IMR-90 (cell line): ENCODE data around the gene C2orf49. TPM values are rescaled to one million over a fixed set of nuclear protein-coding genes. Genes with fewer than 3 reads are reported as not detected.

Source experiments
- ATAC-seq: fragments of 200-7000 bp; cut with Tn5 transposase; 2 replicates; pipeline ENCODE4 v1.9.1; 2020; ENCODE audit warnings: low read depth, mild to moderate bottlenecking, moderate library complexity
- BruUV-seq: library from RNA; stranded (reverse); fragments of 400-500 nt; replicated peaks from 2 replicates; lab custom pipeline; 2021; lab: Mats Ljungman, UMichigan
- CTCF ChIA-PET: fragments of 300-600 bp; formaldehyde crosslinking; extraction: SDS; loops from one replicate; lab custom pipeline; 2021; ENCODE audit warnings: antibody characterized with exemption; lab: Yijun Ruan, JAX
- POLR2A ChIA-PET: fragments of 300-600 bp; sonication (Branson Sonifier 250); formaldehyde crosslinking; loops from one replicate; lab custom pipeline; 2022; ENCODE audit warnings: antibody characterized with exemption; ENCODE audit not compliant: unreplicated experiment; lab: Charles Lee
- DNase-seq: peaks from one replicate; pipeline ENCODE4 v3.0.0; 2013
- H2AFZ ChIP-seq: replicated peaks from 2 replicates; pipeline ENCODE3; 2013; ENCODE audit warnings: low read length, mild to moderate bottlenecking; ENCODE audit not compliant: poor library complexity
- H2AK5ac ChIP-seq: 2 replicates; pipeline ENCODE4 v1.6.1; 2013; ENCODE audit warnings: low read depth, low read length, inconsistent platforms
- H2AK9ac ChIP-seq: replicated peaks from 2 replicates; pipeline ENCODE3; 2013; ENCODE audit warnings: mild to moderate bottlenecking, low read depth, low read length, moderate library complexity; ENCODE audit not compliant: poor library complexity
- H2BK120ac ChIP-seq: 2 replicates; pipeline ENCODE4 v1.6.1; 2013; ENCODE audit warnings: low read depth, low read length, inconsistent platforms
- H2BK15ac ChIP-seq: 3 replicates; pipeline ENCODE4 v1.6.1; 2013; ENCODE audit warnings: low read depth, low read length, inconsistent platforms
- H2BK20ac ChIP-seq: 2 replicates; pipeline ENCODE4 v1.6.1; 2013; ENCODE audit warnings: low read depth, mild to moderate bottlenecking, inconsistent platforms, low read length, moderate library complexity
- H2BK5ac ChIP-seq: 2 replicates; pipeline ENCODE4 v1.6.1; 2013; ENCODE audit warnings: mild to moderate bottlenecking, low read depth, low read length, inconsistent platforms; ENCODE audit not compliant: poor library complexity, severe bottlenecking
- H3K14ac ChIP-seq: replicated peaks from 2 replicates; pipeline ENCODE4 v1.6.1; 2013; ENCODE audit warnings: low read depth, low read length, inconsistent platforms
- H3K18ac ChIP-seq: 2 replicates; pipeline ENCODE4 v1.6.1; 2013; ENCODE audit warnings: low read depth, low read length, control low read depth
- H3K23ac ChIP-seq: 2 replicates; pipeline ENCODE4 v1.6.1; 2013; ENCODE audit warnings: low read depth, low read length, inconsistent platforms
- H3K27ac ChIP-seq: 2 replicates; pipeline ENCODE4 v1.5.1; 2013; ENCODE audit warnings: mild to moderate bottlenecking, control low read depth, low read length; ENCODE audit not compliant: insufficient read depth
- H3K27me3 ChIP-seq: 2 replicates; pipeline ENCODE4 v1.6.1; 2013; ENCODE audit warnings: low read length; ENCODE audit not compliant: control insufficient read depth, insufficient read depth
- H3K36me3 ChIP-seq: 2 replicates; pipeline ENCODE4 v1.6.1; 2013; ENCODE audit warnings: low read length, mixed read lengths; ENCODE audit not compliant: control insufficient read depth, insufficient read depth
- H3K4ac ChIP-seq: 2 replicates; pipeline ENCODE4 v1.6.1; 2013; ENCODE audit warnings: low read depth, low read length, inconsistent platforms
- H3K4me1 ChIP-seq: 2 replicates; pipeline ENCODE4 v1.6.1; 2013; ENCODE audit warnings: low read length, mixed read lengths; ENCODE audit not compliant: control insufficient read depth, insufficient read depth
- H3K4me2 ChIP-seq: 2 replicates; pipeline ENCODE4 v1.6.1; 2013; ENCODE audit warnings: low read depth, mild to moderate bottlenecking, control low read depth, low read length, moderate library complexity
- H3K4me3 ChIP-seq: 2 replicates; pipeline ENCODE4 v1.5.1; 2013; ENCODE audit warnings: low read depth, mild to moderate bottlenecking, control low read depth, low read length, moderate library complexity; ENCODE audit not compliant: insufficient read depth
- H3K56ac ChIP-seq: 2 replicates; pipeline ENCODE4 v1.6.1; 2013; ENCODE audit warnings: low read length, inconsistent platforms; ENCODE audit not compliant: insufficient read depth; ENCODE audit errors: extremely low read depth
- H3K79me1 ChIP-seq, 2 experiments: 2 replicates each; pipeline ENCODE4 v1.6.1; 2013; ENCODE audit warnings: low read length in 2 of 2, inconsistent platforms in 1 of 2, low read depth in 1 of 2
- H3K9ac ChIP-seq: 2 replicates; pipeline ENCODE4 v1.6.1; 2013; ENCODE audit warnings: low read depth, low read length, control low read depth
- H3K9me1 ChIP-seq: 2 replicates; pipeline ENCODE4 v1.6.1; 2013; ENCODE audit warnings: low read length, inconsistent platforms; ENCODE audit not compliant: insufficient read depth
- H3K9me3 ChIP-seq: 2 replicates; pipeline ENCODE4 v1.6.1; 2013; ENCODE audit warnings: low read length; ENCODE audit not compliant: control insufficient read depth, insufficient read depth
- H4K20me1 ChIP-seq: 2 replicates; pipeline ENCODE4 v1.6.1; 2013; ENCODE audit warnings: low read length, inconsistent platforms; ENCODE audit not compliant: insufficient read depth
- H4K5ac ChIP-seq: 2 replicates; pipeline ENCODE4 v1.6.1; 2013; ENCODE audit warnings: mild to moderate bottlenecking, low read depth, low read length, control low read depth
- H4K8ac ChIP-seq, 2 experiments: 2 replicates each; pipeline ENCODE4 v1.6.1; 2013; ENCODE audit warnings: low read depth in 2 of 2, low read length in 2 of 2, control low read depth in 1 of 2, inconsistent platforms in 1 of 2
- H4K91ac ChIP-seq: 2 replicates; pipeline ENCODE4 v1.6.1; 2013; ENCODE audit warnings: low read depth, low read length, inconsistent platforms; ENCODE audit not compliant: insufficient read depth
- BHLHE40 ChIP-seq: fragments of 150-350 bp; IDR thresholded peaks from 2 replicates; pipeline ENCODE4 v1.6.1; 2016; ENCODE audit warnings: mild to moderate bottlenecking, low read depth, low read length
- CEBPB ChIP-seq: IDR thresholded peaks from 2 replicates; pipeline ENCODE4 v1.6.1; 2012; ENCODE audit warnings: low read depth, low read length, improper control_type of control experiment
- CHD1 ChIP-seq: IDR thresholded peaks from 2 replicates; pipeline ENCODE4 v1.6.1; 2012; ENCODE audit warnings: low read depth, low read length, improper control_type of control experiment
- ELK1 ChIP-seq: fragments of 150-350 bp; IDR thresholded peaks from 2 replicates; pipeline ENCODE4 v1.6.1; 2016; ENCODE audit warnings: low read depth, mild to moderate bottlenecking, low read length, moderate library complexity, borderline replicate concordance
- FOS ChIP-seq: fragments of 150-350 bp; IDR thresholded peaks from 2 replicates; pipeline ENCODE4 v1.6.1; 2016; ENCODE audit warnings: low read depth, low read length
- MAFK ChIP-seq: IDR thresholded peaks from 2 replicates; pipeline ENCODE4 v1.6.1; 2012; ENCODE audit warnings: low read depth, low read length, improper control_type of control experiment
- MAZ ChIP-seq: IDR thresholded peaks from 2 replicates; pipeline ENCODE4 v1.6.1; 2012; ENCODE audit warnings: low read depth, mild to moderate bottlenecking, low read length, improper control_type of control experiment, moderate library complexity, borderline replicate concordance
- MXI1 ChIP-seq: IDR thresholded peaks from 2 replicates; pipeline ENCODE4 v1.6.1; 2012; ENCODE audit warnings: low read depth, mild to moderate bottlenecking, low read length, moderate library complexity, borderline replicate concordance
- RAD21 ChIP-seq: IDR thresholded peaks from 2 replicates; pipeline ENCODE4 v1.6.1; 2012; ENCODE audit warnings: low read length, improper control_type of control experiment
- RCOR1 ChIP-seq: IDR thresholded peaks from 2 replicates; pipeline ENCODE4 v1.6.1; 2012; ENCODE audit warnings: mild to moderate bottlenecking, low read length, improper control_type of control experiment; ENCODE audit not compliant: insufficient replicate concordance
- RFX5 ChIP-seq: IDR thresholded peaks from 2 replicates; pipeline ENCODE4 v1.8.0; 2012; ENCODE audit warnings: low read depth, mild to moderate bottlenecking, low read length, moderate library complexity
- SMC3 ChIP-seq: fragments of 150-350 bp; IDR thresholded peaks from 2 replicates; pipeline ENCODE4 v1.6.1; 2016; ENCODE audit warnings: low read depth, mild to moderate bottlenecking, antibody characterized with exemption, low read length, moderate library complexity
- USF2 ChIP-seq: fragments of 150-350 bp; IDR thresholded peaks from 2 replicates; pipeline ENCODE4 v1.6.1; 2017; ENCODE audit warnings: mild to moderate bottlenecking, antibody characterized with exemption, low read length, low read depth
- WGBS, 2 experiments: methylation state at CpG; one replicate each; pipeline versions ENCODE4 v1.1.5 to v1.1.7; 2013; ENCODE audit warnings: missing lambda C conversion rate in 2 of 2; ENCODE audit not compliant: insufficient read length in 1 of 2; ENCODE audit errors: extremely low coverage in 2 of 2; 5-methylcytosine and 5-hydroxymethylcytosine counted together
- dilution Hi-C: fragments of 300-500 bp; cut with HindIII; formaldehyde crosslinking; loops from one replicate; pipeline ENCODE4 v1.14.3; 2018; ENCODE audit warnings: low sequenced_read_pairs; ENCODE audit not compliant: unreplicated experiment
- in situ Hi-C: fragments of 300-500 bp; cut with MboI; formaldehyde crosslinking; loops from 3 replicates; pipeline ENCODE4 v1.14.3; 2019; ENCODE audit warnings: low sequenced_read_pairs, inconsistent platforms, mixed read lengths
- intact Hi-C: fragments of 100-400 bp; cut with micrococcal nuclease; formaldehyde crosslinking; loops from 2 replicates; pipeline ENCODE4 v1.10.0; 2022
- polyA plus RNA-seq, 3 experiments: library from polyadenylated mRNA; depleted of rRNA; stranded (reverse); fragments of >200 nt; gene quantifications; 2 replicates each; pipeline ENCODE4 v1.2.3, GENCODE V29; 2012; ENCODE audit warnings: low replicate concordance in 1 of 3
- total RNA-seq: library from RNA; depleted of rRNA; stranded (reverse); fragments of >200 nt; gene quantifications from 2 replicates; pipeline ENCODE4 v1.2.3, GENCODE V29; 2012

The C2orf49 gene
- total and polyA plus RNA-seq, 2 of the 4 experiments (the other 2 are of a cell fraction), result 3.8 to 8.5 TPM

DNA sequence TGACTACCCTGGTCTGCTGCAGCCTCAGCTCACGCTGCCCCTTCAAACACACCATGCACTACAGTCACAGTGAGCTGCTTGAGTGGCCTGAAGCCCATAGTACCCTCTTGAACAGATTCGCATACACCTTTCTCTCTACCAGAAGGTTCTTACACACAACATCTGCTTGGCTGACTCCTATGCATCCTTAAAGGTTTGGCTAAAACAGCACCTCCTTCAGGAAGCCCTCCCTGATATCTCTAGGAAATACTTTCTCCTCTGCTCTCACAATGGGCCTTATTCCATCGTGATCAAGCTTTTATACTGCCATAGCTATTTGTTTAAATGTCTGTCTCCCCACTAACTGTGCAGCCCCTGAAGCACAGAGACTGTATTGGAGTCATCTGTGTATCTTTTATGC, 39.3 kb upstream of the C2orf49 start:
- dilution Hi-C loops, result no loop called here
- H4K5ac ChIP-seq, result no peak overlapping the region
- TF ChIP-seq USF2 (no peak), SMC3 (no peak), ELK1 (no peak), BHLHE40 (no peak), RAD21 (no peak), MAZ (no peak), RCOR1 (no peak), MXI1 (no peak), CHD1 (no peak), CEBPB (no peak), FOS (no peak), MAFK (no peak), RFX5 (no peak)
- H2BK120ac ChIP-seq, result no peak overlapping the region
- ChIA-PET POLR2A (no interaction called here), CTCF (no interaction called here)
- peak overlapping the region; percentile 79 for H2AK9ac ChIP-seq
- H3K27me3 ChIP-seq, result no peaks in the 10 kb centered on the region
- no peaks in the 10 kb centered on the region for H3K4me1 ChIP-seq
- 0 out of 2 replicates have a peak, but pooled peaks cover 4% of the 10 kb centered on the region for H3K9me1 ChIP-seq
- no peak overlapping the region for H4K8ac ChIP-seq
- no peak overlapping the region for H3K14ac ChIP-seq
- no peak overlapping the region for H2AK5ac ChIP-seq
- no peak overlapping the region for H3K4me2 ChIP-seq
- H3K9ac ChIP-seq, result no peak overlapping the region
- H4K91ac ChIP-seq, result no peak overlapping the region
- H3K9me3 ChIP-seq, result no peaks in the 10 kb centered on the region
- H3K36me3 ChIP-seq, result peaks cover 7% of the 10 kb centered on the region
- H3K4me3 ChIP-seq, result no peak overlapping the region
- BruUV-seq, result no TSS peak
- H2BK20ac ChIP-seq, result no peak overlapping the region
- H4K20me1 ChIP-seq, result peaks cover 2% of the 10 kb centered on the region; the same call in 1 of the 2 replicates
- H3K23ac ChIP-seq, result no peak overlapping the region
- ATAC-seq (no peak), DNase-seq (no peak)
- no peak overlapping the region for H2BK5ac ChIP-seq
- H2BK15ac ChIP-seq, result no peak overlapping the region
- in situ Hi-C loops, result loop anchor here (5.0 kb wide), 1 partner anchor 186 kb away; no protein-coding TSS in a partner anchor
- no peak overlapping the region for H3K18ac ChIP-seq
- H3K4ac ChIP-seq, result no peak overlapping the region
- H3K27ac ChIP-seq, result no peak overlapping the region
- no peak overlapping the region for H2AFZ ChIP-seq
- peaks cover 3 to 24% of the 10 kb centered on the region in 2 experiments; a peak in 3 of 4 replicates for H3K79me1 ChIP-seq
- WGBS, 2 experiments, result no CpG with 5 or more reads among the region's 3 CpGs
- no peak overlapping the region for H3K56ac ChIP-seq
- intact Hi-C loops, result no loop called here
